Epithelial cell of proximal tubule (primary cell): ENCODE data around the gene MESD. TPM values are rescaled to one million over a fixed set of nuclear protein-coding genes. Genes with fewer than 3 reads are reported as not detected.

Source experiments
- DNase-seq: peaks from one replicate; pipeline ENCODE4 v3.0.0-alpha.2; 2011; ENCODE audit warnings: low read depth
- H3K4me3 ChIP-seq: 2 replicates; pipeline ENCODE4 v1.5.1; 2011; ENCODE audit warnings: low read depth, mild to moderate bottlenecking, low read length
- CTCF ChIP-seq: conservative IDR thresholded peaks from 2 replicates; pipeline ENCODE4 v1.5.1; 2012; ENCODE audit warnings: low read depth, mild to moderate bottlenecking, low read length
- total RNA-seq: library from RNA; depleted of rRNA; stranded (reverse); fragments of >200 nt; gene quantifications from 2 replicates; pipeline ENCODE4 v1.2.3, GENCODE V29; 2015

Gene MESD
- total RNA-seq, 1 donor from 2014 or later: 27.0 TPM

GRCh38 chr15:81014446-81015093 lies 25.0 kb upstream of the MESD start:
- no peak for DNase-seq
- no peak overlapping the region for H3K4me3 ChIP-seq
- no peak for TF ChIP-seq CTCF

GRCh38 chr15:81013396-81013929 lies 23.8 kb upstream of the MESD start:
- TF ChIP-seq CTCF: no peak
- no peak overlapping the region for H3K4me3 ChIP-seq
- DNase-seq: no peak

- no peak overlapping the region for H3K4me3 ChIP-seq
- DNase-seq: no peak
- TF ChIP-seq CTCF: no peak
Observed at GRCh38 chr15:81012588-81012987, 23.0 kb upstream of the MESD start.

- H3K4me3 ChIP-seq: no peak overlapping the region
- no peak for DNase-seq
- no peak for TF ChIP-seq CTCF
Observed at GRCh38 chr15:81011593-81011992, 22.0 kb upstream of the MESD start.

- no peak for TF ChIP-seq CTCF
- no peak overlapping the region for H3K4me3 ChIP-seq
- no peak for DNase-seq
Observed at GRCh38 chr15:81010086-81010485, 20.5 kb upstream of the MESD start.

- H3K4me3 ChIP-seq: no peak overlapping the region
- no peak for TF ChIP-seq CTCF
- DNase-seq: no peak
Observed at GRCh38 chr15:81008312-81008711, 18.7 kb upstream of the MESD start.
